Kidney (tissue), 14 donors: ENCODE data around the gene IGF1R. TPM values are rescaled to one million over a fixed set of nuclear protein-coding genes. Genes with fewer than 3 reads are reported as not detected.

ENCODE experiments used
- DNase-seq, 5 donors: peaks; one replicate each; pipeline ENCODE4 v3.0.0-alpha.2; 2013 to 2020
- FAIRE-seq: peaks from 2 replicates; lab custom pipeline; 2012; peaks lifted over from hg19 to GRCh38; lab: Jason Lieb, UNC
- H3K27ac ChIP-seq, 2 donors: one replicate each; pipeline ENCODE4 v1.7.0; 2013; ENCODE audit warnings: low read depth in 2 of 2, low read length in 2 of 2, inconsistent platforms in 1 of 2
- H3K27me3 ChIP-seq: one replicate; pipeline ENCODE4 v1.7.1; 2013; ENCODE audit warnings: low read length, inconsistent platforms; ENCODE audit not compliant: control insufficient read depth, insufficient read depth
- H3K36me3 ChIP-seq, 3 donors: one replicate each; pipeline versions ENCODE4 v1.7.0 to v1.7.1; 2013; ENCODE audit warnings: low read length in 3 of 3, control low read depth in 1 of 3, inconsistent platforms in 1 of 3; ENCODE audit not compliant: insufficient read depth in 3 of 3, control insufficient read depth in 2 of 3
- H3K4me1 ChIP-seq, 3 donors: one replicate each; pipeline versions ENCODE4 v1.7.0 to v1.7.1; 2013; ENCODE audit warnings: low read length in 3 of 3, inconsistent platforms in 1 of 3, low read depth in 1 of 3; ENCODE audit not compliant: control insufficient read depth in 2 of 3, insufficient read depth in 2 of 3
- H3K4me3 ChIP-seq, 3 donors: one replicate each; pipeline versions ENCODE4 v1.7.0 to v1.8.1; 2013; ENCODE audit warnings: low read length in 3 of 3, control low read depth in 1 of 3, inconsistent platforms in 1 of 3
- H3K9ac ChIP-seq, 3 donors: one replicate each; pipeline versions ENCODE4 v1.7.0 to v1.7.1; 2013; ENCODE audit warnings: low read length in 3 of 3, control low read depth in 1 of 3, inconsistent platforms in 1 of 3
- H3K9me3 ChIP-seq, 3 donors: one replicate each; pipeline versions ENCODE4 v1.7.0 to v1.7.1; 2013; ENCODE audit warnings: low read length in 3 of 3, control low read depth in 1 of 3, inconsistent platforms in 1 of 3; ENCODE audit not compliant: control insufficient read depth in 2 of 3, insufficient read depth in 1 of 3
- CTCF ChIP-seq: IDR thresholded peaks from 3 replicates; pipeline ENCODE4 v1.5.1; 2012; ENCODE audit warnings: mild to moderate bottlenecking, moderate library complexity, borderline replicate concordance; ENCODE audit not compliant: insufficient read depth; ENCODE audit errors: extremely low read depth
- intact Hi-C: fragments of 100-400 bp; cut with DNase I; formaldehyde crosslinking; loops from one replicate; pipeline ENCODE4 v1.11.1; 2022
- polyA plus RNA-seq: library from polyadenylated mRNA; stranded (reverse); fragments of 350-450 nt; fragmentation: Illumina TruSeq; extraction: RNeasy Lipid Tissue Mini Kit (QIAGEN cat#74804); gene quantifications from one replicate; pipeline ENCODE4 v1.2.3, GENCODE V29; 2014; ENCODE audit warnings: low read depth, low replicate concordance; ENCODE audit not compliant: insufficient read depth
- total RNA-seq: library from RNA; stranded (reverse); fragmentation: NEBNext Ultra II Directional; extraction: Animal tissue kit (Norgen Biotek cat#: 25700); gene quantifications from one replicate; pipeline ENCODE4 v1.2.1, GENCODE V29; 2021
- donor health status: control.
- donor health status: control.
- donor health status: control.
- donor health status: control.
- donor health status: control.
- donor health status: DM: yes; HTN: yes; CAD: no.
- donor health status: Normal renal cell carcinoma (clear cell type).

IGF1R gene
- total and polyA plus RNA-seq, 2 donors from 2014 or later = 6.5 to 73.2 TPM

- intact Hi-C loops = no loop called here
- H3K9ac ChIP-seq = peak overlapping the region in 1 of 3 donors; percentile 75
- H3K9me3 ChIP-seq = no peaks in the 10 kb centered on the region
- peak overlapping the region; percentile 61 to 68 for H3K27ac ChIP-seq
- TF ChIP-seq CTCF = no peak
- no peak for FAIRE-seq
- H3K27me3 ChIP-seq = no peaks in the 10 kb centered on the region
- no peaks in the 10 kb centered on the region for H3K36me3 ChIP-seq
- H3K4me1 ChIP-seq = peaks cover 3 to 39% (median 31%) of the 10 kb centered on the region in 3 donors
- DNase-seq = peak in 1 of 5 donors; percentile 72
- H3K4me3 ChIP-seq = peak overlapping the region in 2 of 3 donors; percentile 74 to 83
These were observed 205.5 kb downstream of the IGF1R start for GRCh38 chr15:98853617-98854420.

- Histone ChIP-seq H3K9ac (no peak overlapping the region), H3K4me1 (peaks cover 3 to 39% (median 31%) of the 10 kb centered on the region in 3 donors), H3K9me3 (no peaks in the 10 kb centered on the region), H3K36me3 (no peaks in the 10 kb centered on the region), H3K27ac (peak overlapping the region; percentile 61 to 68), H3K27me3 (no peaks in the 10 kb centered on the region), H3K4me3 (no peak overlapping the region)
- TF ChIP-seq CTCF = no peak
- peak in 1 of 5 donors; percentile 70 for DNase-seq
- no peak for FAIRE-seq
- intact Hi-C loops = no loop called here
These were observed 206.2 kb downstream of the IGF1R start for GRCh38 chr15:98854496-98854895.

GRCh38 chr15:98855067-98855814 lies 206.9 kb downstream of the IGF1R start:
- Histone ChIP-seq H3K27ac (peak overlapping the region in 1 of 2 donors; percentile 68), H3K4me3 (no peak overlapping the region), H3K36me3 (no peaks in the 10 kb centered on the region), H3K27me3 (no peaks in the 10 kb centered on the region), H3K9ac (no peak overlapping the region), H3K9me3 (no peaks in the 10 kb centered on the region), H3K4me1 (peaks cover 3 to 41% (median 25%) of the 10 kb centered on the region in 3 donors)
- no peak for TF ChIP-seq CTCF
- FAIRE-seq (no peak), DNase-seq (no peak)
- intact Hi-C loops = no loop called here
